Measurements from ENCODE around the gene CCDC7.
"Not testable (repeated sequence)": the region's sequence is repeated elsewhere in the genome, so short reads cannot be mapped to it uniquely, and the experiment has no call there.

Gene CCDC7

GRCh38 chr10:32562695-32563094, 116.8 kb downstream of the CCDC7 start:
- not testable (repeated sequence) for DNase-seq (ENCODE audit: low read depth in 2 of 2)

- DNase-seq (ENCODE audit: low read depth in 2 of 2) = peak in 1 of 2 experiments; percentile 1
Measured at GRCh38 chr10:32577448-32577847, 131.5 kb downstream of the CCDC7 start.

GRCh38 chr10:32582946-32583345, 137.0 kb downstream of the CCDC7 start:
- DNase-seq (ENCODE audit: low read depth in 2 of 2) = no peak

GRCh38 chr10:32598022-32598421, 152.1 kb downstream of the CCDC7 start:
- DNase-seq (ENCODE audit: low read depth in 2 of 2) = not testable (repeated sequence)

- no peak for DNase-seq (ENCODE audit: low read depth in 2 of 2)
Measured at GRCh38 chr10:32600317-32600716, 154.4 kb downstream of the CCDC7 start.

GRCh38 chr10:32601562-32601961, 155.6 kb downstream of the CCDC7 start:
- not testable (repeated sequence) for DNase-seq (ENCODE audit: low read depth in 2 of 2)

GRCh38 chr10:32605787-32606186, 159.8 kb downstream of the CCDC7 start:
- DNase-seq (ENCODE audit: low read depth in 2 of 2) = no peak

- not testable (repeated sequence) for DNase-seq (ENCODE audit: low read depth in 2 of 2)
Measured at GRCh38 chr10:32610543-32610942, 164.6 kb downstream of the CCDC7 start.

GRCh38 chr10:32616438-32616837, 170.5 kb downstream of the CCDC7 start:
- DNase-seq (ENCODE audit: low read depth in 2 of 2) = no peak

GRCh38 chr10:32618482-32618881, 172.5 kb downstream of the CCDC7 start:
- DNase-seq (ENCODE audit: low read depth in 2 of 2) = no peak

- no peak for DNase-seq (ENCODE audit: low read depth in 2 of 2)
Measured at GRCh38 chr10:32621969-32622368, 176.0 kb downstream of the CCDC7 start.

GRCh38 chr10:32622409-32622808, 176.5 kb downstream of the CCDC7 start:
- DNase-seq (ENCODE audit: low read depth in 2 of 2) = no peak

- no peak for DNase-seq (ENCODE audit: low read depth in 2 of 2)
Measured at GRCh38 chr10:32627183-32627582, 181.2 kb downstream of the CCDC7 start.

- no peak for DNase-seq (ENCODE audit: low read depth in 2 of 2)
Measured at GRCh38 chr10:32629910-32630309, 184.0 kb downstream of the CCDC7 start.

- DNase-seq (ENCODE audit: low read depth in 2 of 2) = no peak
Measured at GRCh38 chr10:32646535-32646934, 200.6 kb downstream of the CCDC7 start.

GRCh38 chr10:32650246-32650655, 204.3 kb downstream of the CCDC7 start:
- no peak for DNase-seq (ENCODE audit: low read depth in 2 of 2)

GRCh38 chr10:32657430-32657829, 211.5 kb downstream of the CCDC7 start:
- not testable (repeated sequence) for DNase-seq (ENCODE audit: low read depth in 2 of 2)

GRCh38 chr10:32661346-32661745, 215.4 kb downstream of the CCDC7 start:
- DNase-seq (ENCODE audit: low read depth in 2 of 2) = no peak

- no peak for DNase-seq (ENCODE audit: low read depth in 2 of 2)
Measured at GRCh38 chr10:32680803-32681557, 235.0 kb downstream of the CCDC7 start.

- no peak for DNase-seq (ENCODE audit: low read depth in 2 of 2)
Measured at GRCh38 chr10:32684291-32684690, 238.4 kb downstream of the CCDC7 start.

- DNase-seq (ENCODE audit: low read depth in 2 of 2) = no peak
Measured at GRCh38 chr10:32687116-32687515, 241.2 kb downstream of the CCDC7 start.

- no peak for DNase-seq (ENCODE audit: low read depth in 2 of 2)
Measured at GRCh38 chr10:32687546-32687945, 241.6 kb downstream of the CCDC7 start.

- DNase-seq (ENCODE audit: low read depth in 2 of 2) = peak; percentile 22 to 25
Measured at GRCh38 chr10:32692174-32692573, 246.2 kb downstream of the CCDC7 start.

GRCh38 chr10:32693441-32693979, 247.6 kb downstream of the CCDC7 start:
- no peak for DNase-seq (ENCODE audit: low read depth in 2 of 2)

All from fibroblast of skin of left quadriceps (primary cell).